Measurements from ENCODE around the gene CCDC142. TPM values are rescaled to one million over a fixed set of nuclear protein-coding genes. Genes with fewer than 3 reads are reported as not detected.

CCDC142 gene
- total and polyA plus RNA-seq, 2 experiments from 2014 or later, result 5.1 to 12.3 TPM

DNA sequence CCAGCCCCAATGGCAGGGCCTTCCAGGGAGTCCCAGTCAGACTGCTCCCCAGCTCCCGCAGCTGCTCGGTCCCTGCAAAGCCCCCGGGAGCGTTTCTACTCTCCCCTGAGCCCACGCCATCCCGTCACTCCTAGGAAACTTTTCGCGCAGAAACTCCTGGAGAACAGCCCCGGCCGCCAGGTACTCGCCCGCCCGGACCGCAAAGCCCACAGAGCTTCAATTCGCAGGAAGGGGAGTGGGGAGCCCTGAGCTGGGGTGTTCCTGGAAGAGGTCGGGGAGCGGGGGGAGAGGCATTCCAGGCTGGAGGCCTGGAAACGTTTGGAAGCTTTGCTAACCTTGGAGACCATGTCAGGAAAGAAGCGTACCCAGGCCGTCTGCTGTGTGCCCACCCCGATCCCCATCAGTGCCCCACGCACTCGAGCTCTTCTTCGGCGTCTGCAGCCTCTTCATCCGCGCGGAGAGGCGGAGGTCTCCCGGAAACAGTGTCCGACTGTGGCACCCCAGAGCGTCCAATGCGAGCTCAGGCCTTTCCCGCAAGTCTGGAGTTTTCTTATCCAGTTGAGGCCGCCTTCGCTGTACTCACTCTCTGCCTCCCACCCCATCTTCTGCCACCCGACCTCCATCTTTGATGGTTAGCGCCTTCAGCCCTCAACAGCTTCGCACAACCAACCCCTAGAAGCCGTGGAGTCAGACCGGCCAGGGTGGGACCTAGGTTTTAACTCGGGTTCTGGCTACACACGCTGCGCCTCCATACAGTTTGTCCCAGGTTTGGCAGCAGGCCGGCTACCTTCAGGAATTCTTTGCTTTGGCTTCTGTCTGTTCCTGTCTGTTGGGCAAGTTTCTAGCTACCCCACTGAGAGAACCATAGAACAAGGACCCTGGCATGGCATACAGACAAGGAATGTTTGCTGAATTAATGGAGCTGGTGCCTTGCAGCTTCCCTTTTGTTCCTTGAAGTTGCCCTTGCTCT lies 21.0 kb upstream of the CCDC142 start:
- ATAC-seq (no peak), DNase-seq (ENCODE audit: low spot score) (peak; percentile 54)
- H3K4me3 ChIP-seq, result peak overlapping the region; percentile 71
- peaks cover 7% of the 10 kb centered on the region; the same call in 1 of the 2 replicates for H3K36me3 ChIP-seq (ENCODE audit: insufficient read depth)
- Mint-ChIP-seq H3K9me3 (no peaks in the 10 kb centered on the region; the same call in 1 of the 3 replicates), H3K4me3 (peak overlapping the region; percentile 86), H3K36me3 (ENCODE audit: low read depth) (peaks cover 28% of the 10 kb centered on the region), H3K27ac (no peak overlapping the region), H3K4me1 (peaks cover 57% of the 10 kb centered on the region), H3K27me3 (ENCODE audit: insufficient read depth, low read depth, poor library complexity) (peaks cover 97% of the 10 kb centered on the region)
- H3K9me2 ChIP-seq (ENCODE audit: insufficient read depth), result no peaks in the 10 kb centered on the region
- H3K4me2 ChIP-seq, result peak overlapping the region; percentile 95
- H2AFZ ChIP-seq, result peak overlapping the region; percentile 96
- H3K4me1 ChIP-seq (ENCODE audit: insufficient read depth), result peaks cover 48% of the 10 kb centered on the region
- H3K27ac ChIP-seq (ENCODE audit: low read depth), result no peak overlapping the region
- peaks cover 92% of the 10 kb centered on the region for H3K27me3 ChIP-seq (ENCODE audit: insufficient read depth)
- H4K20me1 ChIP-seq (replicated peaks; ENCODE audit: insufficient read depth), result peaks cover 11% of the 10 kb centered on the region
- peaks cover 8% of the 10 kb centered on the region for H3K79me2 ChIP-seq (replicated peaks; ENCODE audit: insufficient read depth)
- peaks cover 32% of the 10 kb centered on the region for H3F3A ChIP-seq (replicated peaks; ENCODE audit: low read depth)
- TF ChIP-seq, protein P1, sequence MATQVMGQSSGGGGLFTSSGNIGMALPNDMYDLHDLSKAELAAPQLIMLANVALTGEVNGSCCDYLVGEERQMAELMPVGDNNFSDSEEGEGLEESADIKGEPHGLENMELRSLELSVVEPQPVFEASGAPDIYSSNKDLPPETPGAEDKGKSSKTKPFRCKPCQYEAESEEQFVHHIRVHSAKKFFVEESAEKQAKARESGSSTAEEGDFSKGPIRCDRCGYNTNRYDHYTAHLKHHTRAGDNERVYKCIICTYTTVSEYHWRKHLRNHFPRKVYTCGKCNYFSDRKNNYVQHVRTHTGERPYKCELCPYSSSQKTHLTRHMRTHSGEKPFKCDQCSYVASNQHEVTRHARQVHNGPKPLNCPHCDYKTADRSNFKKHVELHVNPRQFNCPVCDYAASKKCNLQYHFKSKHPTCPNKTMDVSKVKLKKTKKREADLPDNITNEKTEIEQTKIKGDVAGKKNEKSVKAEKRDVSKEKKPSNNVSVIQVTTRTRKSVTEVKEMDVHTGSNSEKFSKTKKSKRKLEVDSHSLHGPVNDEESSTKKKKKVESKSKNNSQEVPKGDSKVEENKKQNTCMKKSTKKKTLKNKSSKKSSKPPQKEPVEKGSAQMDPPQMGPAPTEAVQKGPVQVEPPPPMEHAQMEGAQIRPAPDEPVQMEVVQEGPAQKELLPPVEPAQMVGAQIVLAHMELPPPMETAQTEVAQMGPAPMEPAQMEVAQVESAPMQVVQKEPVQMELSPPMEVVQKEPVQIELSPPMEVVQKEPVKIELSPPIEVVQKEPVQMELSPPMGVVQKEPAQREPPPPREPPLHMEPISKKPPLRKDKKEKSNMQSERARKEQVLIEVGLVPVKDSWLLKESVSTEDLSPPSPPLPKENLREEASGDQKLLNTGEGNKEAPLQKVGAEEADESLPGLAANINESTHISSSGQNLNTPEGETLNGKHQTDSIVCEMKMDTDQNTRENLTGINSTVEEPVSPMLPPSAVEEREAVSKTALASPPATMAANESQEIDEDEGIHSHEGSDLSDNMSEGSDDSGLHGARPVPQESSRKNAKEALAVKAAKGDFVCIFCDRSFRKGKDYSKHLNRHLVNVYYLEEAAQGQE (IDR thresholded peaks at IDR 0.05; ENCODE audit: unreplicated experiment), result no peak
- TF ChIP-seq ZNF114 (CRISPR knock-in tag; IDR thresholded peaks at IDR 0.05) (no peak), CREB1 (CRISPR knock-in tag; IDR thresholded peaks at IDR 0.05; ENCODE audit: low read depth) (no peak), NANOG (IDR thresholded peaks at IDR 0.05; ENCODE audit: borderline replicate concordance) (no peak), POLR2AphosphoS5 (IDR thresholded peaks at IDR 0.05; ENCODE audit: low read depth) (peak; percentile 9; the same call in 1 of the 2 replicates), EZH2phosphoT487 (IDR thresholded peaks at IDR 0.05; ENCODE audit: unreplicated experiment) (peak; percentile 52), EZH2 (IDR thresholded peaks at IDR 0.05; ENCODE audit: low read depth, unreplicated experiment) (peak; percentile 93)
- TF ChIP-seq, protein P2, sequence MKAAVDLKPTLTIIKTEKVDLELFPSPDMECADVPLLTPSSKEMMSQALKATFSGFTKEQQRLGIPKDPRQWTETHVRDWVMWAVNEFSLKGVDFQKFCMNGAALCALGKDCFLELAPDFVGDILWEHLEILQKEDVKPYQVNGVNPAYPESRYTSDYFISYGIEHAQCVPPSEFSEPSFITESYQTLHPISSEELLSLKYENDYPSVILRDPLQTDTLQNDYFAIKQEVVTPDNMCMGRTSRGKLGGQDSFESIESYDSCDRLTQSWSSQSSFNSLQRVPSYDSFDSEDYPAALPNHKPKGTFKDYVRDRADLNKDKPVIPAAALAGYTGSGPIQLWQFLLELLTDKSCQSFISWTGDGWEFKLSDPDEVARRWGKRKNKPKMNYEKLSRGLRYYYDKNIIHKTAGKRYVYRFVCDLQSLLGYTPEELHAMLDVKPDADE (IDR thresholded peaks at IDR 0.05), result no peak
- TF ChIP-seq, protein P3, sequence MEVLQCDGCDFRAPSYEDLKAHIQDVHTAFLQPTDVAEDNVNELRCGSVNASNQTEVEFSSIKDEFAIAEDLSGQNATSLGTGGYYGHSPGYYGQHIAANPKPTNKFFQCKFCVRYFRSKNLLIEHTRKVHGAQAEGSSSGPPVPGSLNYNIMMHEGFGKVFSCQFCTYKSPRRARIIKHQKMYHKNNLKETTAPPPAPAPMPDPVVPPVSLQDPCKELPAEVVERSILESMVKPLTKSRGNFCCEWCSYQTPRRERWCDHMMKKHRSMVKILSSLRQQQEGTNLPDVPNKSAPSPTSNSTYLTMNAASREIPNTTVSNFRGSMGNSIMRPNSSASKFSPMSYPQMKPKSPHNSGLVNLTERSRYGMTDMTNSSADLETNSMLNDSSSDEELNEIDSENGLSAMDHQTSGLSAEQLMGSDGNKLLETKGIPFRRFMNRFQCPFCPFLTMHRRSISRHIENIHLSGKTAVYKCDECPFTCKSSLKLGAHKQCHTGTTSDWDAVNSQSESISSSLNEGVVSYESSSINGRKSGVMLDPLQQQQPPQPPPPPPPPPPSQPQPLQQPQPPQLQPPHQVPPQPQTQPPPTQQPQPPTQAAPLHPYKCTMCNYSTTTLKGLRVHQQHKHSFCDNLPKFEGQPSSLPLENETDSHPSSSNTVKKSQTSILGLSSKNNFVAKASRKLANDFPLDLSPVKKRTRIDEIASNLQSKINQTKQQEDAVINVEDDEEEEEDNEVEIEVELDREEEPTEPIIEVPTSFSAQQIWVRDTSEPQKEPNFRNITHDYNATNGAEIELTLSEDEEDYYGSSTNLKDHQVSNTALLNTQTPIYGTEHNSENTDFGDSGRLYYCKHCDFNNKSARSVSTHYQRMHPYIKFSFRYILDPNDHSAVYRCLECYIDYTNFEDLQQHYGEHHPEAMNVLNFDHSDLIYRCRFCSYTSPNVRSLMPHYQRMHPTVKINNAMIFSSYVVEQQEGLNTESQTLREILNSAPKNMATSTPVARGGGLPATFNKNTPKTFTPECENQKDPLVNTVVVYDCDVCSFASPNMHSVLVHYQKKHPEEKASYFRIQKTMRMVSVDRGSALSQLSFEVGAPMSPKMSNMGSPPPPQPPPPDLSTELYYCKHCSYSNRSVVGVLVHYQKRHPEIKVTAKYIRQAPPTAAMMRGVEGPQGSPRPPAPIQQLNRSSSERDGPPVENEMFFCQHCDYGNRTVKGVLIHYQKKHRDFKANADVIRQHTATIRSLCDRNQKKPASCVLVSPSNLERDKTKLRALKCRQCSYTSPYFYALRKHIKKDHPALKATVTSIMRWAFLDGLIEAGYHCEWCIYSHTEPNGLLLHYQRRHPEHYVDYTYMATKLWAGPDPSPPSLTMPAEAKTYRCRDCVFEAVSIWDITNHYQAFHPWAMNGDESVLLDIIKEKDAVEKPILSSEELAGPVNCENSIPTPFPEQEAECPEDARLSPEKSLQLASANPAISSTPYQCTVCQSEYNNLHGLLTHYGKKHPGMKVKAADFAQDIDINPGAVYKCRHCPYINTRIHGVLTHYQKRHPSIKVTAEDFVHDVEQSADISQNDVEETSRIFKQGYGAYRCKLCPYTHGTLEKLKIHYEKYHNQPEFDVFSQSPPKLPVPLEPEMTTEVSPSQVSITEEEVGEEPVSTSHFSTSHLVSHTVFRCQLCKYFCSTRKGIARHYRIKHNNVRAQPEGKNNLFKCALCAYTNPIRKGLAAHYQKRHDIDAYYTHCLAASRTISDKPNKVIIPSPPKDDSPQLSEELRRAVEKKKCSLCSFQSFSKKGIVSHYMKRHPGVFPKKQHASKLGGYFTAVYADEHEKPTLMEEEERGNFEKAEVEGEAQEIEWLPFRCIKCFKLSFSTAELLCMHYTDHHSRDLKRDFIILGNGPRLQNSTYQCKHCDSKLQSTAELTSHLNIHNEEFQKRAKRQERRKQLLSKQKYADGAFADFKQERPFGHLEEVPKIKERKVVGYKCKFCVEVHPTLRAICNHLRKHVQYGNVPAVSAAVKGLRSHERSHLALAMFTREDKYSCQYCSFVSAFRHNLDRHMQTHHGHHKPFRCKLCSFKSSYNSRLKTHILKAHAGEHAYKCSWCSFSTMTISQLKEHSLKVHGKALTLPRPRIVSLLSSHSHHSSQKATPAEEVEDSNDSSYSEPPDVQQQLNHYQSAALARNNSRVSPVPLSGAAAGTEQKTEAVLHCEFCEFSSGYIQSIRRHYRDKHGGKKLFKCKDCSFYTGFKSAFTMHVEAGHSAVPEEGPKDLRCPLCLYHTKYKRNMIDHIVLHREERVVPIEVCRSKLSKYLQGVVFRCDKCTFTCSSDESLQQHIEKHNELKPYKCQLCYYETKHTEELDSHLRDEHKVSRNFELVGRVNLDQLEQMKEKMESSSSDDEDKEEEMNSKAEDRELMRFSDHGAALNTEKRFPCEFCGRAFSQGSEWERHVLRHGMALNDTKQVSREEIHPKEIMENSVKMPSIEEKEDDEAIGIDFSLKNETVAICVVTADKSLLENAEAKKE (CRISPR knock-in tag; IDR thresholded peaks at IDR 0.05), result no peak
- TF ChIP-seq, protein P4, sequence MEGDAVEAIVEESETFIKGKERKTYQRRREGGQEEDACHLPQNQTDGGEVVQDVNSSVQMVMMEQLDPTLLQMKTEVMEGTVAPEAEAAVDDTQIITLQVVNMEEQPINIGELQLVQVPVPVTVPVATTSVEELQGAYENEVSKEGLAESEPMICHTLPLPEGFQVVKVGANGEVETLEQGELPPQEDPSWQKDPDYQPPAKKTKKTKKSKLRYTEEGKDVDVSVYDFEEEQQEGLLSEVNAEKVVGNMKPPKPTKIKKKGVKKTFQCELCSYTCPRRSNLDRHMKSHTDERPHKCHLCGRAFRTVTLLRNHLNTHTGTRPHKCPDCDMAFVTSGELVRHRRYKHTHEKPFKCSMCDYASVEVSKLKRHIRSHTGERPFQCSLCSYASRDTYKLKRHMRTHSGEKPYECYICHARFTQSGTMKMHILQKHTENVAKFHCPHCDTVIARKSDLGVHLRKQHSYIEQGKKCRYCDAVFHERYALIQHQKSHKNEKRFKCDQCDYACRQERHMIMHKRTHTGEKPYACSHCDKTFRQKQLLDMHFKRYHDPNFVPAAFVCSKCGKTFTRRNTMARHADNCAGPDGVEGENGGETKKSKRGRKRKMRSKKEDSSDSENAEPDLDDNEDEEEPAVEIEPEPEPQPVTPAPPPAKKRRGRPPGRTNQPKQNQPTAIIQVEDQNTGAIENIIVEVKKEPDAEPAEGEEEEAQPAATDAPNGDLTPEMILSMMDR (conservative IDR thresholded peaks at IDR 0.05; ENCODE audit: low read depth in 2 of 2), result no peak

Measured in GM23338 (cell line).